ELF-1 (cell line): ENCODE measurements around the gene SLC4A1.

Experiments
- DNase-seq: peaks from one replicate; pipeline ENCODE4 v3.0.0-alpha.2; 2016; ENCODE audit warnings: low read depth, low spot score

Gene SLC4A1

DNA sequence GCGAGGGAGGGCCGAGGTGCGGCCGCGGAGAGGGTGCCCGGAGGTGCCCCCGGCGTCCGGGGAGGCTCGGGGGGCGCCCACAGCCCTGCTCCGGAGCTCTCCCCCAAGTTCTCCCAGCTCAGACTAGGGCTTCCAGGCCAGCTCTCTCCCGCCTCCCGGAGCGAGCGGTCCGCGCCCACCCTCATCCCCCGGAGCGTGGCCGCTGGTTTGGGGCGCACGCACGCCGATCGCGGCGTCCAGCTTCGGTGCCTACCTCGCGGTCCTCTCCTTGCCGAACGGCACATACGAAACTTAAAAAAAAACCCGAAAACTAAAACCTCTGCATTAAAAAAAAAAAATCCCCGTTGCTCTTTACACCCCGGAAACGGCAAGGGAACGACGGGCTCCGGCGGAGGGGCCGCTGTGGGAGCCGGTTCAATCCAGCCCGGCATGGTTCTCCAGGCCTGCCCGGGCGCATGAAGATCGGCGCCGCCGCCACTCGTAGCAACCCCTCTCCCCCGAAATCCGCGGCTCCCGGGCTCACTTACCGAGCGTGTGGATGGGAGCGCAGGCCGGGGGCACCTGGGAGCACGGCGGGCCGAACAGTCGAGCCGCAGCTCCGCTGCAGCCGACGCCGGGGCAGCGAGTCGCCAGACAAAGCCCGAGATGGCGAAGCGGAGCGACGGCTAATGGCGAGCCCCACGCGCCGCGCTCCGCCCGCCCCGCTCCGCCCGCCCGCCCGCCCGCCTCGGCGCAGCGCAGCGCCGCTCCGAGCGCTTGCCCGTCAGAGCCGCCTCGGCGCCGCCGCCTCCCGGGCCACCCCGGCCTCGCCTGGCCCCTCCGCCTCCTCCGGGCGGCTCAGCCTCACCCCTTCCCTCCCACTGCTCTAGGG lies 47.5 kb downstream of the SLC4A1 start:
- DNase-seq = peak; percentile 63

DNA sequence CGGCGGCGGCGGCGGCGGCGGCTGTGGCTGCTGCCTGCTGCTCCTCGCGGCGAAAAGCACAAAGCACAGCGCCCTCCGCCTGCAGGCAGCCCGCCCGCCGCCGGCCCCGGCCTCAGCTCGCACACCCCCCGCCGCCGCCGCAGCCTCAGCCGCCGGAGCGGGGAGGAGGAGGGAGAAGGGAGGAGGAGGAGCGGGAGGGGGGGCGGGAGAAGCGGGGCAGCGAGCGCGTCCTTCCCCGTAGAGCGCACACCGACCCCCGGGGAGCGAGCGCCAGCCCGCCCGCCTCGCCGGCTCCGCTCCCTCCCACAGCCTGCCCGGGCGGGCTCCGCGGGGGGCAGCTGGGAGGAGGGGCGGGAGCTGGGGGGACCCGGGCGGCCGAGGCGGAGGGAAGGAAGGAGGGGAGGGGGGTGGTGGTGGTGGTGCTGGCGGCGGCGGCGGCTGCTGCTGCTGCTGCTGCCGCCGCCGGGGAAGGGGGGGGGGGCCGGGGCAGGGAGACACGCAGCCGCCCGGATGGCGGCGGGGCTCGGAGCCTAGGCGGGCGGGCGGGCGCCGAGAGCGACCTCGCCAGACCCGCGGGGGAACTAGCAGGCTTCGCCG lies 48.2 kb downstream of the SLC4A1 start, which contains the start of gene UBTF:
Gene UBTF, minus strand, starts transcription at position 60 of the 597 bp plus-strand sequence. CDS start 1,446 bp downstream, outside the sequence.
- no peak for DNase-seq

DNA sequence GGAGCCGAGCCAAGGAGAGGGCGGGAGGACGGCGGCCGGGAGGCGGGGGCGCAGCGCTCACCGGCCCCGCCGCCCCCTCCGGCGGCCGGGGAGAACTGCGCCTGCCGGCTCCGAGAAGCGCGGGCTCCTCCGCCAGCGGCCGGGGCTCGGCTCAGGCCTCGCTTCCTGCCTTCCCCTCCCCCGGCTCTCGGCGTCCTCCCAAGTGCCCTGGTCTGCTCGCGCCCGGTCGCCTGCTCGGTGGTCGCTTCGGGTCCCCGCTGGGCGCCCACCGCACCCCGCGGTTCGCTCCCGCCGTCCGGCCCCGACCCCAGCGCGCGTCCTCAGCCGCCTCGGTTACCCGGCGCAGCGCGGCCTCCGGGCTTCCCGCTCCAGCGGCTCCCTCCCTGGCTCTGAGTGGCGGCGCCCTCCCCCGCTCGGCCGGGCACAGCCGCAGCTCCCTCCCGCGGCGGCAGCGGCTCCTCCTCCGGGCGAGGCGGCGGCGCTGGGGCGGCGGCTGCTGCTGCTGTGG lies 48.8 kb downstream of the SLC4A1 start:
- no peak for DNase-seq

DNA sequence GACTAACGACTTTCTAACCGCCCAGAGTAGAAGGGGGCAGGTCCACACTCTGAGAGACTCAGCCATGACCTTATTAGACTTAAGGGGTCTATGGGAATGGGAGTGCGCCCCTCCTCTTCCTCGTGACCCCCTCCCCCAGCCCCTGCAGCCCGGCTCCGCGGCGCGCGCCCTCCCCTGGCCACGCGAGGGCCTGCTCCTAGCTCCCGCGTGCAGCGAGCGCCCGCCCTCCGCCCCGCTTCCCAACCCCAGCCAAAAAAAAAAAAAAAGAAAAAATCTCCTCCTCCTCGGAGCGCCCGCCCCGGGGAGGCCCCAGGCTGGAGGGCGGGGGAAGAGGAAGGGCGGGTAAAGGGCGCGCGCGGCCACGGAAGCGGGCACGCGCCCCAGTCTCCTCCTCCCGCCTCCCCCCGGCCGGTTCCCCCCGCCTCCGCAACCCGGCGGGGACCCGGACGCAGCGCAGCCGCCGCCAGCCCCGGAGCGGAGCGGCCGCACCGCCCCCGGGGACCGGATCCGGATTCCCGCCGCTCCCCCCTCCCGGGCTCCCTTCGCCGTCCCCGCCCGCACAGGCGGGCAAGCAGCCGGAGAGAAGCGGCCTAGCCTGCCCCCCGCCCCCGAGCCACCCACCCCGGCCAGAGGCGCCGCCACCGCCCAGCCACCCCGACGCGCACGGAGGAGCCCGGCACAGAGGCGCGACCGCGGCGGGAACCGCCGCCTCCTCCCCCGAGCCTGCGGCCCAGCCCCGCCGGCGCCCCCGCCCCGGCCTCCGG lies 49.4 kb downstream of the SLC4A1 start:
- peak; percentile 90 for DNase-seq

DNA sequence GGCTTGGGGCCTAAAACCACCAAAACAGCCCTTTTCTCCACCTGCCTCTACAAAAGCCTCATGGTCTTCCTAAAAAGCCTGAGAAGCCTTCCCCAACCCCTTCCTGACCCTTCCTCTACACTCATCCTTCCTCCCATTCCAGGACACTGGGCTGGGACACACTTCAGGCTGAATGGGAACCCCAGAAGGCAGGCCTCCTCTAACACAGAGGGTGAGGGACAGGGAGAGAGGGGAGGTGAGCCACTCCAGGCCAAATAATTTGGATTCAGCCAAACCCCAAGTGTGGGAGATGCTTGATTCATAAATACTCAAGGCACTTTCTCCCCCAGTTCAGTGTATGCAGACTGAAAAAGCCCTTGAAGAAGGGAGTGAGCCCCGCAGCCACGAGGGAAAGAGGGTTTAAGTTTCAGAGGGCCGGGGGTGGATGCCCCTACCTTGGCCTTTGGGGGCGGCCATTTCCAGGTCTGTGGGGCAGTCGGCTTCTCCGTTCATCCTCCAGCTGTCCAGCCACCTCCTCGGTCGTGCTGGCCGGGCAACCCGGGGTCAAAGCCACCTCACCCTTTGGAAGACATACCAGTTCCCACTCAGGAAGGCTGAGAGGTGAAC lies 50.1 kb downstream of the SLC4A1 start:
- DNase-seq = no peak

DNA sequence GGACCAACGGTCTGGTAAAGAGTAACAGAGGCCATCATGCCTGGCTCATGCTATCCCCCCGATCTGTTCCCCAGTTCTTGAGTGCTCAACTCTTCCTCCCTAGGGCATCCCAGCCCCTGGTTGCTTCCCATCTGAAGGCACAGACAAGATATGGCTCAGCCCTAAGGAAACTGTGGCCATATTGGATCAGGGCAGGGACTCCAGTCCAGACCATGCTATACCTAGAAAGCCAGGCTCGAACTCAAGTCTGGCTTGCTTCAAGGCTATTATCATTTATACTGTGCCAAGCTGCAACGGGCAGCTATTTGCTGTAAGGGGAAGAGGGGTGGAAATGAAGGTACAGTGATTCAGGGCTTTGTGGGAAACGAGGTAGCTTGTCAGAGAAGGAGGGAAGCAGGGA lies 51.2 kb downstream of the SLC4A1 start:
- DNase-seq = no peak

DNA sequence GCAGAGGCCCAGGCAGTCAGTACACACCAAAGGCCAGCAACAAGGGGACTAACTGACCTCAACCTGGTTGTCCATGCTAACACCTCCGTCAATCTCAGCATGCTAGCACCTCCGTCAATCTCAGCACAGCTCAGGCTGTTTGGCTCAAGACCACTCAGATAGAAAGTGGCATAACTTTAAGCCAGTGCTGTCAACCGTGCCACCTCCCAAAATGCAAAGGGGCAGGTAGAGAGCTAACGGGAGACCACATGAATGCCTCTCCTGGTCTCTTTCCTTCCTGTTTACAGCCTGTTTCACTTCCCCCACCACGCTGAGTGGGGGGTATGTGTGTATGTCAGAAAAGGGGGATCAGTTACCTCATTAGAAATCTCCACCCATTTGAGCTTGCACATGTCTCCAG lies 51.8 kb downstream of the SLC4A1 start:
- DNase-seq = no peak

DNA sequence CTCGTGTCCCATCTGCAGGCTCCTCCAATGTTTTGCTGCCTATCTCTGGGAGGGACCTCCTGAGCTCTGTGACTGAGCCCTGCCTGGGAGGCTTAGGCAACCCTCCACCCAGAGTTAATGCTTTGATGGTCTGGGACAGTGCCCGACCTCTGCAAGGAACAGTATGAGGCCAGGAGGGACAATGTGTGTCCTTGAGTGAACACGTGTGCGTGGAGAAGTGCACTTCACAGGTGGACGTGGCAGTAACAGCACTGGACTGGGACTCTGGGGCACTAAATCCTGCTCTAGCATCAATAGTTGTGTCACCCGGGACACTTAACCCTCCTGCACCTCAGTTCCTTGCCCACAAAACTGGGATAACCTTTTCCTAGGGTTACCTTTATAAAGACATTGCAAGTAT lies 53.0 kb downstream of the SLC4A1 start:
- no peak for DNase-seq

DNA sequence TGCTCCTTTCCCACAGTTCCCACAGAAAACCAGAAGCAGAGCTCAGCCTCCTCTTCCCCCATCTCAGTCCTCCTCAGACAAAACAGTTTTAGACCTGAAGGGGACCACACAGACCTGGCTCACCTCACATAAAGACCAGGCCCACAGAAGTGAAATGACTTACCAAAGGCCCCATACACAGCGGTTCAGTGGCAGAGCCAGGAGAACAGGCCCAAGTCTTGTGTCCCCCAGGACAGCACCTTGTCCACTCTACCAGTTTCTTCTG lies 53.8 kb downstream of the SLC4A1 start:
- DNase-seq = no peak

DNA sequence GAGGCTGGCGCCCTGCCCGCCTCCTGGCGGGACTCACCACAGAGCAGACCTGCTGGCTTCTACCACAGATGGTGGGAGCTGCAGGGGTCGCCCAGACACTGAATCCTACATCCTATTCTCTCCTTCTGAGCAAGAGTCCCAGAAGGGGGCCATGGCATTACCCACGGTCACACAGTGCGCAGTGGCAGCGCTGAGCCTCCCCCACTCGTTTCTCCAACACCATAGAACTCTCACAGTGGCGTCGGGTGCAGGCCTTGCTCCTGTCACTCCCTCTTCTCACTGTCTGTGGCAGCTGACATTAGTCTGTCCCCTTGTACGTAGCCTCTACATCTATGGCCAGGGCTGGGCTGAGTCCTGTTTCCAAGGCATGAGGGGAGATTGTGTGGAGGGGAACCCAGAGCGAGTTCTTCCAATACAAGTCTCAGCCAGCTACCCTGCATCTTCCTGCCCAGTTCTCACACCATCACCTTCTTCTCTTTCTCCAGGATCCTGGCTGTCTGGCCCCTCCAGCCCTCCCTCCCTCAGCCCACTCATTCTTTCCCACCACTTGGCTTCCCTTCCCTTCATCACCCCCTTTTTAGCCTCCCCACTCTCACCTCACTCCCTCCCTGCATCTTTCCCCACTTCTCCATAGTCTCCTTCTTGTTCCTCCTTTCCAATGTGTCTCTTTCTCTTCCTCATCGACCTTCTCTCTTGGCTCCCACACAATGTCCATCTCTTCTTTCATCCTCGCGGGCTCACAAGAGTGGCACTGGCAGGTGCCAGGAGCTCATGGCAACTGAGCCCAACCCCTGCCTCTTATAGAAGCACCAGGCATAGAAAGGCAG lies 54.3 kb downstream of the SLC4A1 start:
- DNase-seq = no peak

DNA sequence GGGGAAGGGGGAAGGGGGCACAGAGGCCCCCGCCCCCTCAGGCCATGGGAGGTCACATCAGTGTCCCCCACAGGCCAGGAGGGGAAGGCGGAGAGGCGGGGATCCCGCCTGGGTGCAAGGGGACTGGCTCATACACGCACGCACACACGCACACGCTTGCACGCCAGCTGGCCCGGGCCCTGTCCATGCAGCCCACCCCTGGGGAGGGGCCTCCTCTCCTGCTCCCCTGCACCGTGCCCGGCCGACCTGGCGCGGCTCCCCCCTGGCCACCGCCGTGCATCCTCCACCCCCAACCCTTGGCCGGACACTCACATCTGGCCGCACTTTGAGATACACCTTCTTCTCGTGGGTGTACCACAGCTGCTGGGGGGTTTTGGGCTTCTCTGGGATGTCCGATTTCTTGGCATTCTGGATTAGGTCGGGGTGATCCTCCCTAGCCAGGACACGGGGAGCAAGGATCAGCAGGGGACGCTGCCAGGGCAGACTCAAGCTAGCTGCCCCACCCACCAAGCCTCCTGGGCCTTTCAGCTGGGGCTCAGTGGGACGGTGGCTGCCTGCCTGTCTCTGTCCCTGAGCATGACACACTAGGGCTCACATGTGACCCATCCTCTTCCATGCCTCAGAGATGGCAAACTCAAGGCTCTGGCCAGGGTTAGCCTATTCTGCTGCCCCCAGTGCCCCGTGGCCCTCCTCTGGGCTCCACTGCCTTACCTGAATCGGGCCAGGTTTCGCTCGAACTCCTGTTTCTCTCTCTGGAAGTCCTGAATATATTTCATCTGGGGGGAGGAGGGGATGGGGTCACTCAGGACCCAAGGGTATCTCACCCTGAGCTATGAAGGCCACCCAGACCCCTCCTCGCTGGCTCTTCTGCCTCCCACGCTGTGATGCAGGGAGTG lies 55.2 kb downstream of the SLC4A1 start:
- DNase-seq = no peak

DNA sequence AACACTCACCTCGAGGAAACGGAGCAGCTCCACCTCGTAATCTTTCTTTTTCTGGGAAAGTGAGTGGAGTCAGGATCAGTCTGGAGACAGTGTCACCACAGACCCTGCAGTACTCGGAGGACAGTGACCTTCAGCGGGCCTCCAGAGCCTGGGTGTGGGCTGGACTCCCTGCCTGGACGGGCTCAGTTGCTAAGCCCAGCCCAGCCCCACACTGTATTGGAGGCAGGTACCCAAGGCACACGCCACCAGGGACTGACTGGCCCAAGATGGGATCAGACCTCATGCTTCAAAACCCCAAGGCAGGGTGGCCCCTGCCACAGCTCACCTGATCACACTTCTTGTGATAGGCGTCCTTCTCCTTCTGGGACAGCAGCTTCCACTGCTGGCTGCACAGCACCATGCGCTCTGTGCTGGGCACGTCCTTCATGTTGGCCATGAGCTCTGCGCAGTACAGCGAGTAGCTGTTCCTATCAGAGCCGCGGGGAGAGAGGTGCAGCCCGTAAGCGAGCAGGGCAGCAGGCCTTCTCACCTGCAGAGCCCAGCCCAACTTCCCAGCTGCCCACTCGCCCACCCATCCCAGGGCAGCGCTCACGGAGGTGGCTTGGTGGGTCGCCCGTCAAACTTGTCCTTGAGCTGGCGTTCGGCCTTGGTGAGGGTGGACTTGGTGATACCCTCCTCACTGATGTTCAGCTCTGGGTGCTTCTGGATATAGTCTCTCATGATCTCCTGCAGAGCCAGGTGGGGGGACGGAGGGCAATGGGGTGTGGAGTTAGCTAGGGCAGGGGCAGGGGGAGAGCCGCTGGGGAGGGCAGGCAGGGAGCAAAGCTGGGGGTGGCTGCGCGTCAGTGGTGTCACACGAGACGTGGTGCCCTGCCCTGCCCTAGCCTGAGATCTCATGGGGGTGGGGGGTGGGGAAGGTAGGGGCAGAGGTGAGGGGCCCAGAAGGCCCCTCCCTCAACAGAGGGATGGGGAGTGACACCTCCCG lies 56.4 kb downstream of the SLC4A1 start:
- DNase-seq = no peak

DNA sequence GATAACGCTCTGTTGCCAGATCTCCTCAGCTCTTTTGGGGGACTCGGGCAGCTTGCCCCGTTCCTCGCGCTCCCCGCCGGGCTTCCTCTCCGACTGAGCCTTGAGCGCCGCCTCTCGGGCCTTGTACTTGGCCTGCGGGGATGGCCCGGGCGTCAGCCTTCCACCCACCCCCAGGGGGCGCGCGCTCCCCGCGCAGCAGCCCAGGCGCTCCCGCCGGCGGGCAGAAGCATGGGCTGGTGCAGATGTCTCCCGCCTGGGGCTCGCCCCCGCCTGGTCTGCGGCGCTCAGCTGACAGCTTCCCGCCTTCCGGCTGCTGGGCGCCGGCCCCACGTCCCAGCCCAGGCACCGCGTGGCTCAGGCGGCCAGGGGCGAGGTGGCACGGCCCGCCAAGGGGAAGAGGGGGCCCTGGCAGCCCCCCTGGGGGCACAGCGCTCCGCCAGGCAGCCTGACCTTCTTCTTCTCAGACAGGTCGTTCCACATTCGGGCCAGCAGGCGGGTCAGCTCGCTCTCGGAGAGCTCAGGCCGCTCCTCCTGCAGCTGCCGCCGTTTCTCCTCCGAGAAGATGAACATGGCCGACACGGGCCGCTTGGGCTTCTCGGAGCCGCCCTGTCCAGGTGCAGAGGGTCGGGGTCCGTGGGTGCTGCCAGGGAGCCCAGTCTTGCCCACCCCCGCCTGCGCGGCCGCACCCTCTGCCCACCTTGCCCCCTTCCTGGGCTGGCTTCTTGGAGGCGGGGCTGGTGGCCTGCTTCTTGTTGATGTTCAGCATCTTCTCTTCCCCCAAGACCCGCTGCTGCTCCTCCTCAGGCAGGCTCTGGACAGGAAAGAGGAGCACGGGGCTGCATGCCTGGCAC lies 57.4 kb downstream of the SLC4A1 start:
- peak; percentile 96 for DNase-seq

DNA sequence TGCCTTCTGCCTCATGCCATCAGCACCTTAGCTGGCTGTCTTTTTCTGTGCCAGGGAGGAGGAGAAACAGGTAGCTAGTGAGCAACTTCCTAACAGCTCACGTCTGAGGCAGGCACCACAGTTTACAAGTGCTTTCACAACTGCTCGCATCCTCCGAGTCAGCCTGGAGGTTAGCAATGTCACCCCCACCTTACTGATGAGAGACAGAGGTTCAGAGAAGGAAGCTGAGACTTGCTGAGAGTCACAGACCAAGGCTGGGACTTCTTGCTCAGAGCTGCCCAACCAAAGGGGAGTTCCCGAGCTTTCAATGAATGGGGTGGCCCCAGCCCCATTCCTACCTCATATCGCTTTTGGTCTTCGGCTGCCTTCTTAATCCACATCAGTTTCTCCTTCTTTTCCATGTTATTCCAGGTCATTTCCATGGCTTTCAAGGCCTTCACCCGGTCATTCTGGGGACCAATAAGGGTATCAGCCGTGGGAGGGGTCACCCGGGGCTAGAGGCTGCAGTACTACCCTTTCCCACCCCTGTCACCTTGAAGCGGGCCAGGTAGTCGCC lies 58.1 kb downstream of the SLC4A1 start:
- DNase-seq = no peak

DNA sequence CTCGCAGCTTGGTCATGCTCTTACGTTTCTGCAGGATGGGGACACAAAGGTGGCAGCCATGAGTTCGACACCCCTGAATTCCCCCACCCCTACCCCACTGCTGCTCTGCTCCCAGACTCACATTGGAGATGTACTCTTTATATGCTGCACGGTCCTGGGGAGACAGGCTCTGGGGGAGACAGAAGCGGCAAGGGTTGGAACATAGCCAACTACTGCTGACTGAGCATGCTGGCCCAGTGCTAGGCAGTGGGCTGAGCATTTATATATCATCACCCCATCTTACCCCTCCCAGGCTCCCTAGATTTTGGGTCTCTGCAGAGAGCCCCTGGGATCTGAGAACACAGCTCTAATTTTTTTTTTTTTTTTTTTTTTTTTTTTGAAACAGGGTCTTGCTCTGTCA lies 60.2 kb downstream of the SLC4A1 start:
- no peak for DNase-seq

DNA sequence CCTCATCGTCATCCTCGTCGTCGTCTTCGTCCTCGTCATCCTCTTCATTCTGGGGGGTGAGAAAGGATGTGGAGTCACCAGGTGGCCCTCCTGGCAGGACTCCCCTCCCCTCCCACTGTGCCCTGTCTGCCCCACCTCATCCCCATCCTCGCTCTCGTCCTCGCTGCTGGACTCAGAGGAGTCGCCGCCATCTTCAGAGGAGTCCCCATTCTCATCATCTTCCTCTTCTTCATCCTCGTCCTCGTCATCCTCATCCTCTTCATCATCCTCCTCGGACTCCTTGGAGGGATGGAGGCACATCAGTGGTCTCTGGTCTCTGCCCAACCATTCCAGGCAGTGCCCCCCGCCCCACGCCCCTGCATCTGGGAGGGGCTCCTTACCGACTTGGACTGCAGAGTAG lies 60.6 kb downstream of the SLC4A1 start:
- no peak for DNase-seq

DNA sequence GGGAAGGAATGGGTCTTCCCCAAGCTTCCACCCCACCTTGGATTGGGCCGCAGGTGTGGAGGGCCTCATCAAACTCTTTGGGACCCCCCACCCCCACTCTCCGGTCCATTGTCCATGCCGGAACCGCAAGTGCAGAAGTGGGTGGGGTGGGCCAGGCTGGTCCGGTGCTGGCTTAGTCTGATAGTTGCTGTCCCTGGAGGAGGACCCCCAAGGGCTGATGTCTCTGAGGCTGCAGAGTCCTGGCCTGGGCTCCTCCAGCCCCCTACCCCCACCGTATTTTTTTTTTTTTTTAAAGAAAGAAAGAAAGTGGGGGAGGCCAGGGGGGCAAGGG lies 61.1 kb downstream of the SLC4A1 start:
- DNase-seq = no peak
